Measurements from ENCODE around the gene U2AF1L4. TPM values are rescaled to one million over a fixed set of nuclear protein-coding genes. Genes with fewer than 3 reads are reported as not detected.

U2AF1L4 gene
- total and polyA plus RNA-seq, 2 of the 4 experiments (the other 2 are of a cell fraction): 6.1 to 15.0 TPM

DNA sequence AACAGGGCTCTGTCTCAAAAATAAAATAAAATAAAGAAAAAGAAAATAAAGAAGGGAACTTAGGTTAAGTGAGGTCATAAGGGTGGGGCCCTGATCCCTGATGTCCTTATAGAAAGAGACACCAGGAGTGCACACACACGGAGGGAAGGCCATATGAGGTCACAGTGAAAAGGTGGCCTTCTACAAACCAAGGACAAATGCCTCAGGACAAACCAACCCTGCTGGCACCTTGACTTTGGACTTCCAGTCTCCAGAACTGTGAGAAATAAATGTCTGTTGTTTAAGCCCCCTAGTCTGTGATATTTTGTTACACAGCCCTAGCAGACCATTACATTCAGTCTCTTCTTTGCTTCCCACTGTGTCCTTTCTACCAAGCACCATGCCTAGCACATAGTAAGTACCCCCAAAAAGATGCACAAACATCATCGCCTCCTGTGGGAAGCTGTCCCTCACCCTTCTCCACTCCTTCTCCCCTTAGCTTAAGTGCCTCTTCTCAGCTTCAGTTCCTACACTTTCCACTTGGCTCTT, 49.3 kb downstream of the U2AF1L4 start:
- DNase-seq (no peak), ATAC-seq (ENCODE audit: low read depth) (no peak)
- dilution Hi-C loops (cut with HindIII; ENCODE audit: low sequenced_read_pairs, unreplicated experiment) (no loop called here), intact Hi-C loops (cut with micrococcal nuclease) (no loop called here), in situ Hi-C loops (cut with MboI; ENCODE audit: low sequenced_read_pairs) (no loop called here)
- H3K9me1 ChIP-seq (ENCODE audit: insufficient read depth, low read length): no peaks in the 10 kb centered on the region
- no peaks in the 10 kb centered on the region for H3K79me1 ChIP-seq (ENCODE audit: low read depth in 1 of 2, low read length in 2 of 2)
- H3K27ac ChIP-seq (ENCODE audit: insufficient read depth, low read length): no peak overlapping the region
- no peak overlapping the region for H2BK120ac ChIP-seq (ENCODE audit: low read depth, low read length)
- H3K18ac ChIP-seq (ENCODE audit: low read depth, low read length): no peak overlapping the region
- no peak overlapping the region for H2BK15ac ChIP-seq (ENCODE audit: low read depth, low read length)
- no peaks in the 10 kb centered on the region for H3K4me1 ChIP-seq (ENCODE audit: control insufficient read depth, insufficient read depth, low read length)
- H3K23ac ChIP-seq (ENCODE audit: low read depth, low read length): no peak overlapping the region
- H4K91ac ChIP-seq (ENCODE audit: insufficient read depth, low read depth, low read length): no peak overlapping the region
- H2AK9ac ChIP-seq (replicated peaks; ENCODE audit: low read depth, low read length, poor library complexity): no peak overlapping the region
- no peak overlapping the region for H2BK20ac ChIP-seq (ENCODE audit: low read depth, low read length)
- no peak overlapping the region for H2AFZ ChIP-seq (replicated peaks; ENCODE audit: low read length, poor library complexity)
- POLR2A ChIA-PET (ENCODE audit: unreplicated experiment): no interaction called here
- TF ChIP-seq MXI1 (IDR thresholded peaks at IDR 0.05; ENCODE audit: borderline replicate concordance, low read depth, low read length) (no peak), SMC3 (IDR thresholded peaks at IDR 0.05; ENCODE audit: low read depth, low read length) (no peak), RCOR1 (IDR thresholded peaks at IDR 0.05; ENCODE audit: insufficient replicate concordance, low read length) (no peak), CEBPB (IDR thresholded peaks at IDR 0.05; ENCODE audit: low read depth, low read length) (no peak), CHD1 (IDR thresholded peaks at IDR 0.05; ENCODE audit: low read depth, low read length) (no peak), RFX5 (IDR thresholded peaks at IDR 0.05; ENCODE audit: low read depth, low read length) (no peak), POLR2A (IDR thresholded peaks at IDR 0.05; ENCODE audit: low read depth, low read length) (no peak), MAFK (IDR thresholded peaks at IDR 0.05; ENCODE audit: low read depth, low read length) (no peak), FOS (IDR thresholded peaks at IDR 0.05; ENCODE audit: low read depth, low read length) (no peak), NFE2L2 (IDR thresholded peaks at IDR 0.05; ENCODE audit: low read depth, low read length) (no peak), BHLHE40 (IDR thresholded peaks at IDR 0.05; ENCODE audit: low read depth, low read length) (no peak), MAZ (IDR thresholded peaks at IDR 0.05; ENCODE audit: borderline replicate concordance, low read depth, low read length) (no peak)
- TF ChIP-seq, protein P1, sequence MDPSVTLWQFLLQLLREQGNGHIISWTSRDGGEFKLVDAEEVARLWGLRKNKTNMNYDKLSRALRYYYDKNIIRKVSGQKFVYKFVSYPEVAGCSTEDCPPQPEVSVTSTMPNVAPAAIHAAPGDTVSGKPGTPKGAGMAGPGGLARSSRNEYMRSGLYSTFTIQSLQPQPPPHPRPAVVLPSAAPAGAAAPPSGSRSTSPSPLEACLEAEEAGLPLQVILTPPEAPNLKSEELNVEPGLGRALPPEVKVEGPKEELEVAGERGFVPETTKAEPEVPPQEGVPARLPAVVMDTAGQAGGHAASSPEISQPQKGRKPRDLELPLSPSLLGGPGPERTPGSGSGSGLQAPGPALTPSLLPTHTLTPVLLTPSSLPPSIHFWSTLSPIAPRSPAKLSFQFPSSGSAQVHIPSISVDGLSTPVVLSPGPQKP (IDR thresholded peaks at IDR 0.05; ENCODE audit: borderline replicate concordance, low read depth, low read length): no peak
- TF ChIP-seq, protein P2, sequence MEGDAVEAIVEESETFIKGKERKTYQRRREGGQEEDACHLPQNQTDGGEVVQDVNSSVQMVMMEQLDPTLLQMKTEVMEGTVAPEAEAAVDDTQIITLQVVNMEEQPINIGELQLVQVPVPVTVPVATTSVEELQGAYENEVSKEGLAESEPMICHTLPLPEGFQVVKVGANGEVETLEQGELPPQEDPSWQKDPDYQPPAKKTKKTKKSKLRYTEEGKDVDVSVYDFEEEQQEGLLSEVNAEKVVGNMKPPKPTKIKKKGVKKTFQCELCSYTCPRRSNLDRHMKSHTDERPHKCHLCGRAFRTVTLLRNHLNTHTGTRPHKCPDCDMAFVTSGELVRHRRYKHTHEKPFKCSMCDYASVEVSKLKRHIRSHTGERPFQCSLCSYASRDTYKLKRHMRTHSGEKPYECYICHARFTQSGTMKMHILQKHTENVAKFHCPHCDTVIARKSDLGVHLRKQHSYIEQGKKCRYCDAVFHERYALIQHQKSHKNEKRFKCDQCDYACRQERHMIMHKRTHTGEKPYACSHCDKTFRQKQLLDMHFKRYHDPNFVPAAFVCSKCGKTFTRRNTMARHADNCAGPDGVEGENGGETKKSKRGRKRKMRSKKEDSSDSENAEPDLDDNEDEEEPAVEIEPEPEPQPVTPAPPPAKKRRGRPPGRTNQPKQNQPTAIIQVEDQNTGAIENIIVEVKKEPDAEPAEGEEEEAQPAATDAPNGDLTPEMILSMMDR (conservative IDR thresholded peaks at IDR 0.05; ENCODE audit: low read depth, low read length): no peak
- TF ChIP-seq, protein P3, sequence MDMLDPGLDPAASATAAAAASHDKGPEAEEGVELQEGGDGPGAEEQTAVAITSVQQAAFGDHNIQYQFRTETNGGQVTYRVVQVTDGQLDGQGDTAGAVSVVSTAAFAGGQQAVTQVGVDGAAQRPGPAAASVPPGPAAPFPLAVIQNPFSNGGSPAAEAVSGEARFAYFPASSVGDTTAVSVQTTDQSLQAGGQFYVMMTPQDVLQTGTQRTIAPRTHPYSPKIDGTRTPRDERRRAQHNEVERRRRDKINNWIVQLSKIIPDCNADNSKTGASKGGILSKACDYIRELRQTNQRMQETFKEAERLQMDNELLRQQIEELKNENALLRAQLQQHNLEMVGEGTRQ (IDR thresholded peaks at IDR 0.05; ENCODE audit: low read depth, low read length): no peak
- no peak overlapping the region for H3K4me2 ChIP-seq (ENCODE audit: low read depth, low read length)
- no peaks in the 10 kb centered on the region for H4K20me1 ChIP-seq (ENCODE audit: insufficient read depth, low read length)
- BruUV-seq (replicated peaks): no TSS peak
- H3K56ac ChIP-seq (ENCODE audit: extremely low read depth, insufficient read depth, low read length): no peak overlapping the region
- H3K27me3 ChIP-seq (ENCODE audit: control insufficient read depth, insufficient read depth, low read length): peaks cover 2% of the 10 kb centered on the region; the same call in 1 of the 2 replicates
- H2AK5ac ChIP-seq (ENCODE audit: low read depth, low read length): no peak overlapping the region
- no peak overlapping the region for H4K8ac ChIP-seq (ENCODE audit: low read depth in 2 of 2, low read length in 2 of 2)
- H3K9me3 ChIP-seq (ENCODE audit: control insufficient read depth, insufficient read depth, low read length): no peaks in the 10 kb centered on the region
- no peak overlapping the region for H3K4me3 ChIP-seq (ENCODE audit: insufficient read depth, low read depth, low read length)
- H3K9ac ChIP-seq (ENCODE audit: low read depth, low read length): no peak overlapping the region
- no peak overlapping the region for H2BK5ac ChIP-seq (ENCODE audit: low read depth, low read length, poor library complexity, severe bottlenecking)
- H4K5ac ChIP-seq (ENCODE audit: low read depth, low read length): no peak overlapping the region
- no peak overlapping the region for H3K14ac ChIP-seq (replicated peaks; ENCODE audit: low read depth, low read length)
- CTCF ChIA-PET: no interaction called here
- WGBS, 2 experiments (ENCODE audit: extremely low coverage in 2 of 2, insufficient read length in 1 of 2): no CpG with 5 or more reads among the region's 2 CpGs
- no peaks in the 10 kb centered on the region for H3K36me3 ChIP-seq (ENCODE audit: control insufficient read depth, insufficient read depth, low read length)
- H3K4ac ChIP-seq (ENCODE audit: low read depth, low read length): no peak overlapping the region
